Spleen (tissue), 11 donors: ENCODE data around the gene CTSZ. TPM values are rescaled to one million over a fixed set of nuclear protein-coding genes. Genes with fewer than 3 reads are reported as not detected.
A peak's percentile ranks its signal among the peaks of the same experiment; 100 is the strongest.

ENCODE experiments used
- DNase-seq: peaks from one replicate; pipeline ENCODE4 v3.0.0-alpha.2; 2020
- H3K27ac ChIP-seq, 8 donors: fragments of 200-600 bp; sonication (generic) in 7 of 8; 1 replicate in 4 of 8; 2 replicates in 4 of 8; pipeline versions ENCODE4 v1.5.0 to v1.8.0; 2016 to 2021; ENCODE audit warnings: inconsistent platforms in 4 of 8, mild to moderate bottlenecking in 4 of 8, moderate library complexity in 1 of 8
- H3K27me3 ChIP-seq, 7 donors: fragments of 200-600 bp; sonication (generic) in 6 of 7; replicated peaks in 1 of 7; 1 replicate in 4 of 7; 2 replicates in 3 of 7; pipeline versions ENCODE4 v1.5.0 to v1.8.0; 2016 to 2021; ENCODE audit warnings: inconsistent platforms in 3 of 7, mild to moderate bottlenecking in 1 of 7
- H3K36me3 ChIP-seq, 6 donors: fragments of 200-600 bp; sonication (generic) in 5 of 6; 1 replicate in 4 of 6; 2 replicates in 2 of 6; pipeline versions ENCODE4 v1.5.0 to v1.8.0; 2016 to 2021; ENCODE audit warnings: inconsistent platforms in 2 of 6
- H3K4me1 ChIP-seq, 6 donors: fragments of 200-600 bp; sonication (generic) in 5 of 6; 1 replicate in 3 of 6; 2 replicates in 3 of 6; pipeline versions ENCODE4 v1.5.0 to v1.8.0; 2016 to 2021; ENCODE audit warnings: inconsistent platforms in 3 of 6
- H3K4me3 ChIP-seq, 8 donors: fragments of 200-600 bp; sonication (generic) in 7 of 8; 1 replicate in 4 of 8; 2 replicates in 4 of 8; pipeline versions ENCODE4 v1.5.0 to v1.8.0; 2016 to 2021; ENCODE audit warnings: inconsistent platforms in 4 of 8, mild to moderate bottlenecking in 4 of 8, moderate library complexity in 2 of 8
- H3K9me3 ChIP-seq, 8 donors: fragments of 200-600 bp; sonication (generic) in 7 of 8; 1 replicate in 4 of 8; 2 replicates in 4 of 8; pipeline versions ENCODE4 v1.5.0 to v1.8.0; 2016 to 2021; ENCODE audit warnings: inconsistent platforms in 4 of 8
- POLR2A ChIP-seq, 3 donors: fragments of 450-650 bp; IDR thresholded peaks; one replicate each; pipeline ENCODE4 v1.5.1; 2017; ENCODE audit warnings: antibody characterized with exemption in 3 of 3, mild to moderate bottlenecking in 1 of 3
- POLR2AphosphoS5 ChIP-seq, 3 donors: sonication (generic); formaldehyde crosslinking; IDR thresholded peaks; one replicate each; pipeline ENCODE4 v1.5.1; 2017; ENCODE audit warnings: antibody characterized with exemption in 3 of 3
- WGBS, 5 donors: extraction: QIAGEN DNeasy Blood & Tissue Kit in 3 of 5; methylation state at CpG; one replicate each; pipeline versions ENCODE4 v1.1.5 to v1.1.7; 2013 to 2018; 5-methylcytosine and 5-hydroxymethylcytosine counted together
- intact Hi-C: fragments of 100-400 bp; cut with DNase I; formaldehyde crosslinking; loops from one replicate; pipeline ENCODE4 v1.15.0; 2023; ENCODE audit warnings: low total_unique reads
- polyA plus RNA-seq, 3 donors: library from polyadenylated mRNA; stranded (reverse); fragments of 200-250 nt; gene quantifications; one replicate each; pipeline ENCODE4 v1.2.1, GENCODE V29; 2013
- total RNA-seq, 7 donors: library from RNA; depleted of rRNA in 3 of 7; stranded (reverse); fragments of >200 nt in 3 of 7; fragmentation: NEBNext Ultra II Directional in 4 of 7; extraction: Animal tissue kit (Norgen Biotek cat#: 25700) in 4 of 7; gene quantifications; one replicate each; pipeline versions ENCODE4 v1.1.0 to v1.2.1, GENCODE V29; 2016 to 2021
- TF ChIP-seq, protein P1 (sequence below), 11 experiments: fragments of 200-600 bp in 7 of 11; fragments of 450-650 bp in 4 of 11; sonication (generic) in 4 of 11; IDR thresholded peaks in 8 of 11; conservative IDR thresholded peaks in 3 of 11; 1 replicate in 7 of 11; 2 replicates in 4 of 11; pipeline versions ENCODE4 v1.4.0 to v1.8.0; 2016 to 2021; ENCODE audit warnings: antibody characterized with exemption in 11 of 11, inconsistent platforms in 4 of 11, mild to moderate bottlenecking in 1 of 11
- donor health status: healthy with polysubstance abuse.
- donor health status: DM: no; HTN: no; CAD: no; lungs with moderate emphysema.
- donor health status: DM: no; HTN: no; CAD: no.
- donor health status: Bipolar disorder and iron deficiency.
- donor health status: healthy.
- donor health status: DM: no; HTN: no; CAD: no.
- donor health status: DM: yes; HTN: yes; CAD: no.

CTSZ gene
- total and polyA plus RNA-seq, 10 donors: 198 to 286 (median 230) TPM

DNA sequence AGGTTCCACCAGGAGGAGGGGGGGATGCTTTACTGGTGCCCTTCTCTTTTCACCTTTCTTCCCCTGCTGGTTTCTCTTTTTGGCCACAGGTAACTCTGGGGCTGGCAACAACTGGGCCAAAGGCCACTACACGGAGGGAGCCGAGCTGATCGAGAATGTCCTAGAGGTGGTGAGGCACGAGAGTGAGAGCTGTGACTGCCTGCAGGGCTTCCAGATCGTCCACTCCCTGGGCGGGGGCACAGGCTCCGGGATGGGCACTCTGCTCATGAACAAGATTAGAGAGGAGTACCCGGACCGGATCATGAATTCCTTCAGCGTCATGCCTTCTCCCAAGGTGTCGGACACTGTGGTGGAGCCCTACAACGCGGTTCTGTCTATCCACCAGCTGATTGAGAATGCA, 16.6 kb upstream of the CTSZ start:
- Histone ChIP-seq H3K27ac (no peak overlapping the region), H3K27me3 (no peaks in the 10 kb centered on the region), H3K9me3 (no peaks in the 10 kb centered on the region), H3K36me3 (peaks cover 0 to 85% (median 55%) of the 10 kb centered on the region in 6 donors), H3K4me1 (peaks cover 3 to 42% (median 26%) of the 10 kb centered on the region in 6 donors), H3K4me3 (no peak overlapping the region)
- intact Hi-C loops: no loop called here
- DNase-seq: peak; percentile 59
- 94 to 98% (median 95%) methylated on average over 13 of the region's 13 CpGs for WGBS, 5 donors
- TF ChIP-seq POLR2A (IDR thresholded peaks at IDR 0.05) (no peak), POLR2AphosphoS5 (IDR thresholded peaks at IDR 0.05) (no peak)
- TF ChIP-seq, protein P1, sequence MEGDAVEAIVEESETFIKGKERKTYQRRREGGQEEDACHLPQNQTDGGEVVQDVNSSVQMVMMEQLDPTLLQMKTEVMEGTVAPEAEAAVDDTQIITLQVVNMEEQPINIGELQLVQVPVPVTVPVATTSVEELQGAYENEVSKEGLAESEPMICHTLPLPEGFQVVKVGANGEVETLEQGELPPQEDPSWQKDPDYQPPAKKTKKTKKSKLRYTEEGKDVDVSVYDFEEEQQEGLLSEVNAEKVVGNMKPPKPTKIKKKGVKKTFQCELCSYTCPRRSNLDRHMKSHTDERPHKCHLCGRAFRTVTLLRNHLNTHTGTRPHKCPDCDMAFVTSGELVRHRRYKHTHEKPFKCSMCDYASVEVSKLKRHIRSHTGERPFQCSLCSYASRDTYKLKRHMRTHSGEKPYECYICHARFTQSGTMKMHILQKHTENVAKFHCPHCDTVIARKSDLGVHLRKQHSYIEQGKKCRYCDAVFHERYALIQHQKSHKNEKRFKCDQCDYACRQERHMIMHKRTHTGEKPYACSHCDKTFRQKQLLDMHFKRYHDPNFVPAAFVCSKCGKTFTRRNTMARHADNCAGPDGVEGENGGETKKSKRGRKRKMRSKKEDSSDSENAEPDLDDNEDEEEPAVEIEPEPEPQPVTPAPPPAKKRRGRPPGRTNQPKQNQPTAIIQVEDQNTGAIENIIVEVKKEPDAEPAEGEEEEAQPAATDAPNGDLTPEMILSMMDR (IDR thresholded peaks at IDR 0.05 in 8 of 11, conservative IDR thresholded peaks at IDR 0.05 in 3 of 11): no peak

GRCh38 chr20:59022754-59023153, 15.7 kb upstream of the CTSZ start:
- H3K4me1 ChIP-seq: peaks cover 0 to 37% (median 20%) of the 10 kb centered on the region in 6 donors
- intact Hi-C loops: no loop called here
- H3K4me3 ChIP-seq: no peak overlapping the region
- peaks cover 0 to 77% (median 50%) of the 10 kb centered on the region in 6 donors for H3K36me3 ChIP-seq
- no peaks in the 10 kb centered on the region for H3K27me3 ChIP-seq
- no peaks in the 10 kb centered on the region for H3K9me3 ChIP-seq
- peak; percentile 58 for DNase-seq
- WGBS, 5 donors: 94 to 97% (median 96%) methylated on average over 15 of the region's 15 CpGs
- H3K27ac ChIP-seq: no peak overlapping the region
- no peak for TF ChIP-seq POLR2A (IDR thresholded peaks at IDR 0.05)
- TF ChIP-seq, protein P1 (IDR thresholded peaks at IDR 0.05 in 8 of 11, conservative IDR thresholded peaks at IDR 0.05 in 3 of 11): no peak
- TF ChIP-seq POLR2AphosphoS5 (IDR thresholded peaks at IDR 0.05): peak in 2 of 3 donors; percentile 37 to 57

DNA sequence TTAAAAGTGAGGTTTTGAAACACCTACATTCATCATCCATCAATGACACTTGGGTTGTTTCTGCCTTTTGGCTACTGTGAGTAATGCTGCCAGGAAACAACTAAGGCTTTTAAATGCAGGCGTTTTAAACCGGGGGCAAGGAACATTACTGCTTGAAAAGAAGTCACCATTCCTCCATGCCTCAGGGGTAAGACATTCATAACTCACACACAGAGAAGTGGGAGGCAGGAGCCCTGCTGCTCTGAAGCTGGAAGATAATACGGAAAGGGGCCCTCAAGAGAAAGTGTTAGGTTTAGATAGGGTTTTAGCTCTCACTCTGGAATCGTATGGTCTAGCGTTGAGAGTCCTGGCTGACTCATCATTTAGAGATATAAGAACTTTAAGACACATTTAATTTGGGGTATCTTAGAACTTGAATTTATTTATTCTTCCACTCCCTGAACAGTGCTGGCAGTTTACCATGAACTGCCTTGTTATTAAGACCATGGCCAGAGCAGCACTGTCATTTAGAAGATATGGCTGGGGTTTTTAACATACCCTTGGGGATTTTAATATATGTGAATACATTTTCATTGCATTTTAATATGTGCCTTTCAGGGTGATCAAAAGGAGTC, 14.0 kb upstream of the CTSZ start:
- Histone ChIP-seq H3K4me1 (peaks cover 9 to 37% (median 23%) of the 10 kb centered on the region in 6 donors), H3K4me3 (no peak overlapping the region), H3K36me3 (peaks cover 0 to 60% (median 39%) of the 10 kb centered on the region in 6 donors), H3K27me3 (no peaks in the 10 kb centered on the region), H3K9me3 (no peaks in the 10 kb centered on the region), H3K27ac (no peak overlapping the region)
- intact Hi-C loops: no loop called here
- 69 to 87% (median 75%) methylated on average over 5 of the region's 5 CpGs for WGBS, 5 donors
- TF ChIP-seq, protein P1 (IDR thresholded peaks at IDR 0.05 in 8 of 11, conservative IDR thresholded peaks at IDR 0.05 in 3 of 11): no peak
- no peak for TF ChIP-seq POLR2AphosphoS5 (IDR thresholded peaks at IDR 0.05)
- DNase-seq: no peak

DNA sequence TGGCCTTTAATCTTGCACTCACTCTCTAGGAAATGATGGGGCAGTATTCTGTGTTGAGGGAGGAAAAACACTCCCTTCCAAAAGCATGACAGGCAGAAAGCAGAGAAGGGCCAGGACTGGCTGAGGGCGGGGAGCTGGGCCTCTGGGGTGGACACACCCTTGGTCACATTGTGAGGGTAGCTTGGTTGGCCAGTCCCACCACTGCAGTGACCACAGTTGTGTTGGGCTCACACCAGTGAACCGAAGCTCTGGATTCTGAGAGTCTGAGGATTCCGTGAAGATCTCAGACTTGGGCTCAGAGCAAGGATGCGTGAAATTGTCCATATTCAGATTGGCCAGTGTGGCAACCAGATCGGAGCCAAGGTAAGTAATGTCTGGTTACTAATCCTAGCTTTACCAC, 12.2 kb upstream of the CTSZ start, which contains the start of gene TUBB1:
Gene TUBB1 (plus strand): TSS at position 213 of the 400 bp plus-strand sequence. CDS start 94 bp downstream, at position 307.
- peaks cover 0 to 41% (median 21%) of the 10 kb centered on the region in 6 donors for H3K36me3 ChIP-seq
- DNase-seq: peak; percentile 51
- H3K27ac ChIP-seq: no peak within 1 kb of the TSS
- TF ChIP-seq POLR2AphosphoS5 (IDR thresholded peaks at IDR 0.05) (no peak), POLR2A (IDR thresholded peaks at IDR 0.05) (no peak)
- TF ChIP-seq, protein P1 (IDR thresholded peaks at IDR 0.05 in 8 of 11, conservative IDR thresholded peaks at IDR 0.05 in 3 of 11): no peak
- H3K4me3 ChIP-seq: no peak within 1 kb of the TSS
- H3K27me3 ChIP-seq: no peaks in the 10 kb centered on the region
- no peaks in the 10 kb centered on the region for H3K9me3 ChIP-seq
- WGBS, 5 donors: 91 to 100% (median 95%) methylated on average over 5 of the region's 5 CpGs
- intact Hi-C loops: no loop called here
- H3K4me1 ChIP-seq: peaks cover 9 to 37% (median 25%) of the 10 kb centered on the region in 6 donors
